Heart right ventricle (tissue), 16 donors: ENCODE results near the gene GRIN3B. TPM values are rescaled to one million over a fixed set of nuclear protein-coding genes. Genes with fewer than 3 reads are reported as not detected.

Experiments used
- ATAC-seq, 8 donors: fragments of 200-7000 bp; cut with Tn5 transposase; one replicate each; pipeline ENCODE4 v1.9.1; 2020; ENCODE audit warnings: mild to moderate bottlenecking in 8 of 8, moderate library complexity in 8 of 8, moderate number of reproducible peaks in 1 of 8
- DNase-seq, 2 donors: peaks; one replicate each; pipeline ENCODE4 v3.0.0-alpha.2; 2020
- H3K27ac ChIP-seq, 10 donors: fragments of 200-600 bp; sonication (generic) in 2 of 10; one replicate each; pipeline versions ENCODE4 v1.5.0 to v1.8.0; 2020 to 2022; ENCODE audit warnings: mild to moderate bottlenecking in 3 of 10
- H3K27me3 ChIP-seq, 7 donors: fragments of 200-600 bp; one replicate each; pipeline ENCODE4 v1.8.0; 2021 to 2022; ENCODE audit warnings: mild to moderate bottlenecking in 2 of 7
- H3K36me3 ChIP-seq, 9 donors: fragments of 200-600 bp; sonication (generic) in 1 of 9; one replicate each; pipeline versions ENCODE4 v1.5.0 to v1.8.0; 2020 to 2022; ENCODE audit warnings: mild to moderate bottlenecking in 2 of 9
- H3K4me1 ChIP-seq, 9 donors: fragments of 200-600 bp; sonication (generic) in 1 of 9; one replicate each; pipeline versions ENCODE4 v1.5.0 to v1.8.0; 2020 to 2022; ENCODE audit warnings: mild to moderate bottlenecking in 4 of 9
- H3K4me3 ChIP-seq, 10 donors: fragments of 200-600 bp; sonication (generic) in 2 of 10; one replicate each; pipeline versions ENCODE4 v1.5.0 to v1.8.0; 2020 to 2022; ENCODE audit warnings: mild to moderate bottlenecking in 7 of 10, moderate library complexity in 2 of 10
- H3K9me3 ChIP-seq, 11 donors: fragments of 200-600 bp in 10 of 11; sonication (generic) in 2 of 11; one replicate each; pipeline versions ENCODE4 v1.5.0 to v1.8.0; 2013 to 2022; ENCODE audit warnings: mild to moderate bottlenecking in 2 of 11, control low read depth in 1 of 11, moderate library complexity in 1 of 11
- CTCF ChIP-seq, 9 donors: fragments of 200-600 bp; sonication (generic) in 2 of 9; IDR thresholded peaks; one replicate each; pipeline versions ENCODE4 v1.5.0 to v1.8.0; 2021 to 2022; ENCODE audit warnings: antibody characterized with exemption in 9 of 9, mild to moderate bottlenecking in 5 of 9, moderate library complexity in 1 of 9
- WGBS, 2 donors: extraction: QIAGEN DNeasy Blood & Tissue Kit; methylation state at CpG; one replicate each; pipeline ENCODE4 v1.1.7; 2013; ENCODE audit warnings: inconsistent platforms in 1 of 2; 5-methylcytosine and 5-hydroxymethylcytosine counted together
- intact Hi-C, 10 donors: fragments of 100-400 bp; cut with DNase I; formaldehyde crosslinking; loops; one replicate each; pipeline versions ENCODE4 v1.11.1 to v1.14.2; 2022
- polyA plus RNA-seq, 2 donors: library from polyadenylated mRNA; stranded (reverse); fragments of 200-250 nt; gene quantifications; one replicate each; pipeline ENCODE4 v1.2.3, GENCODE V29; 2013
- total RNA-seq, 10 donors: library from RNA; stranded (reverse); fragmentation: NEBNext Ultra II Directional in 3 of 10; extraction: Animal tissue kit (Norgen Biotek cat#: 25700) in 3 of 10; gene quantifications; one replicate each; pipeline versions ENCODE4 v1.2.1 to v1.2.4, GENCODE V29; 2021 to 2023
- donor health status: Arrhythmogenic right ventricular cardiomyopathy.
- donor health status: ischemic (EF 13 %, LVEDD 7.1; RV severe dilation, severe dysfunction).
- donor health status: healthy with polysubstance abuse.
- donor health status: DM: no; HTN: yes; CAD: no.
- donor health status: DM: no; HTN: no; CAD: no.
- donor health status: ischemic (EF 25% LVEDD 6.9; RV normal size, moderate dysfunction).
- donor health status: ischemic (EF 25% LVEDD 5.7; RV mildly dilated, moderate dysfunction).
- donor health status: healthy.
- donor health status: DM: yes; HTN: yes; CAD: no.
- donor health status: Ischemic cardiomyopathy.
- donor health status: ischemic (EF 35%, LVEDD 5.7; RV mildly dilated, moderate dysfunction).
- donor health status: nonischemic (EF 11% LVEDD 7.7; RV severe dilation, severe dysfunction).
- donor health status: DM: yes; HTN: yes; CAD: no.
- donor health status: PGD.
- donor health status: ischemic (EF 29% LVEDD 5.4; RV normal size, mild dysfunction).
- donor health status: nonischemic (EF 23%, LVEDD 6.1; RV moderate dilation, normal function).

Gene GRIN3B
- total and polyA plus RNA-seq, 12 donors: 0.01 to 0.10 (median 0.08) TPM; not detected in 8

GRCh38 chr19:970695-971094 is 29.5 kb upstream of the GRIN3B start:
- WGBS, 2 donors: 92 to 95% methylated on average over 14 of the region's 14 CpGs
- ATAC-seq (no peak), DNase-seq (no peak)
- Histone ChIP-seq H3K36me3 (peaks cover 0 to 68% (median 23%) of the 10 kb centered on the region in 9 donors), H3K4me1 (no peaks in the 10 kb centered on the region), H3K9me3 (peaks cover 0 to 22% (median 9%) of the 10 kb centered on the region in 11 donors), H3K4me3 (no peak overlapping the region), H3K27ac (no peak overlapping the region), H3K27me3 (no peaks in the 10 kb centered on the region)
- peak in 8 of 9 donors; percentile 14 to 49 (median 43) for TF ChIP-seq CTCF (IDR thresholded peaks at IDR 0.05)
- intact Hi-C loops: loop anchor here in 2 of 10 donors (5.0 to 10.0 kb wide), 2 partner anchors 33 to 206 kb away; no protein-coding TSS in a partner anchor

- Histone ChIP-seq H3K9me3 (peaks cover 0 to 18% (median 9%) of the 10 kb centered on the region in 11 donors), H3K36me3 (peaks cover 0 to 57% (median 16%) of the 10 kb centered on the region in 9 donors), H3K27ac (no peak overlapping the region), H3K27me3 (no peaks in the 10 kb centered on the region), H3K4me1 (no peaks in the 10 kb centered on the region), H3K4me3 (no peak overlapping the region)
- WGBS, 2 donors: 95% methylated on average over 24 of the region's 24 CpGs
- no peak for DNase-seq
- TF ChIP-seq CTCF (IDR thresholded peaks at IDR 0.05): no peak
- no peak for ATAC-seq
- intact Hi-C loops: loop anchor here in 2 of 10 donors (5.0 to 10.0 kb wide), 2 partner anchors 34 to 207 kb away; no protein-coding TSS in a partner anchor
These were observed 28.4 kb upstream of the GRIN3B start for GRCh38 chr19:971795-972194.

GRCh38 chr19:972281-972680 is 27.9 kb upstream of the GRIN3B start:
- DNase-seq (no peak), ATAC-seq (no peak)
- peaks cover 0 to 17% (median 9%) of the 10 kb centered on the region in 11 donors for H3K9me3 ChIP-seq
- no peaks in the 10 kb centered on the region for H3K4me1 ChIP-seq
- intact Hi-C loops: loop anchor here in 2 of 10 donors (5.0 to 10.0 kb wide), 2 partner anchors 35 to 207 kb away; no protein-coding TSS in a partner anchor
- H3K27ac ChIP-seq: no peak overlapping the region
- H3K4me3 ChIP-seq: no peak overlapping the region
- no peaks in the 10 kb centered on the region for H3K27me3 ChIP-seq
- WGBS, 2 donors: 97% methylated on average over 6 of the region's 6 CpGs
- TF ChIP-seq CTCF (IDR thresholded peaks at IDR 0.05): no peak
- H3K36me3 ChIP-seq: peaks cover 0 to 52% (median 16%) of the 10 kb centered on the region in 9 donors

- H3K27ac ChIP-seq: no peak overlapping the region
- H3K9me3 ChIP-seq: peaks cover 0 to 17% (median 9%) of the 10 kb centered on the region in 11 donors
- no peak for TF ChIP-seq CTCF (IDR thresholded peaks at IDR 0.05)
- H3K27me3 ChIP-seq: no peaks in the 10 kb centered on the region
- 77 to 81% methylated on average over 28 to 29 of the region's 29 CpGs for WGBS, 2 donors
- intact Hi-C loops: loop anchor here in 2 of 10 donors (5.0 to 10.0 kb wide), 2 partner anchors 37 to 209 kb away; no protein-coding TSS in a partner anchor
- H3K36me3 ChIP-seq: peaks cover 0 to 36% (median 14%) of the 10 kb centered on the region in 9 donors
- H3K4me1 ChIP-seq: no peaks in the 10 kb centered on the region
- ATAC-seq (peak in 1 of 8 donors; percentile 20), DNase-seq (no peak)
- no peak overlapping the region for H3K4me3 ChIP-seq
These were observed 26.3 kb upstream of the GRIN3B start for GRCh38 chr19:973726-974563.
